ENCODE results near the gene GPC3.

The GPC3 gene

GRCh38 chrX:133588827-133589226 is 396.6 kb downstream of the GPC3 start:
- no peak for DNase-seq

GRCh38 chrX:133587818-133588217 is 397.6 kb downstream of the GPC3 start:
- DNase-seq: no peak

GRCh38 chrX:133587071-133587470 is 398.3 kb downstream of the GPC3 start:
- no peak for DNase-seq

- no peak for DNase-seq
Observed at GRCh38 chrX:133586443-133586842, 399.0 kb downstream of the GPC3 start.

GRCh38 chrX:133583825-133584224 is 401.6 kb downstream of the GPC3 start:
- DNase-seq: no peak

- DNase-seq: no peak
Observed at GRCh38 chrX:133580625-133581024, 404.8 kb downstream of the GPC3 start.

- no peak for DNase-seq
Observed at GRCh38 chrX:133579631-133580030, 405.8 kb downstream of the GPC3 start.

GRCh38 chrX:133576876-133577275 is 408.5 kb downstream of the GPC3 start:
- DNase-seq: no peak

GRCh38 chrX:133575501-133576136 is 409.8 kb downstream of the GPC3 start:
- no peak for DNase-seq

- DNase-seq: no peak
Observed at GRCh38 chrX:133574716-133575115, 410.7 kb downstream of the GPC3 start.

- no peak for DNase-seq
Observed at GRCh38 chrX:133570549-133570948, 414.8 kb downstream of the GPC3 start.

GRCh38 chrX:133569217-133569616 is 416.2 kb downstream of the GPC3 start:
- no peak for DNase-seq

- DNase-seq: no peak
Observed at GRCh38 chrX:133568109-133568508, 417.3 kb downstream of the GPC3 start.

- no peak for DNase-seq
Observed at GRCh38 chrX:133566876-133567275, 418.5 kb downstream of the GPC3 start.

- DNase-seq: no peak
Observed at GRCh38 chrX:133563705-133564104, 421.7 kb downstream of the GPC3 start.

- no peak for DNase-seq
Observed at GRCh38 chrX:133561251-133561650, 424.1 kb downstream of the GPC3 start.

GRCh38 chrX:133559909-133560308 is 425.5 kb downstream of the GPC3 start:
- DNase-seq: no peak

GRCh38 chrX:133555782-133556458 is 429.5 kb downstream of the GPC3 start:
- DNase-seq: peak in 1 of 2 donors; percentile 1

GRCh38 chrX:133550665-133551485 is 434.5 kb downstream of the GPC3 start:
- no peak for DNase-seq

GRCh38 chrX:133549295-133549933 is 436.0 kb downstream of the GPC3 start:
- DNase-seq: no peak

- DNase-seq: no peak
Observed at GRCh38 chrX:133546441-133546840, 439.0 kb downstream of the GPC3 start.

GRCh38 chrX:133544778-133545177 is 440.6 kb downstream of the GPC3 start:
- no peak for DNase-seq

- DNase-seq: peak in 1 of 2 donors; percentile 31
Observed at GRCh38 chrX:133544115-133544514, 441.3 kb downstream of the GPC3 start.
